ENCODE results near the gene TMEM95.

The TMEM95 gene

GRCh38 chr17:7324438-7324779 lies 30.5 kb upstream of the TMEM95 start:
- no peak overlapping the region for H3K4me3 ChIP-seq (ENCODE audit: low read depth, low read length)
- TF ChIP-seq CTCF (IDR thresholded peaks at IDR 0.05; ENCODE audit: low read depth, low read length), result no peak
- no peak for DNase-seq (ENCODE audit: low read depth, low spot score)
- in situ Hi-C loops (cut with HindIII; ENCODE audit: low sequenced_read_pairs), result no loop called here

GRCh38 chr17:7325031-7325528 lies 29.9 kb upstream of the TMEM95 start:
- no peak overlapping the region for H3K4me3 ChIP-seq (ENCODE audit: low read depth, low read length)
- DNase-seq (ENCODE audit: low read depth, low spot score), result no peak
- no peak for TF ChIP-seq CTCF (IDR thresholded peaks at IDR 0.05; ENCODE audit: low read depth, low read length)
- in situ Hi-C loops (cut with HindIII; ENCODE audit: low sequenced_read_pairs), result no loop called here

- in situ Hi-C loops (cut with HindIII; ENCODE audit: low sequenced_read_pairs), result no loop called here
- DNase-seq (ENCODE audit: low read depth, low spot score), result no peak
These were observed 28.8 kb upstream of the TMEM95 start for GRCh38 chr17:7326186-7326585.

GRCh38 chr17:7327056-7327455 lies 27.9 kb upstream of the TMEM95 start:
- in situ Hi-C loops (cut with HindIII; ENCODE audit: low sequenced_read_pairs), result no loop called here
- DNase-seq (ENCODE audit: low read depth, low spot score), result no peak
- H3K4me3 ChIP-seq (ENCODE audit: low read depth, low read length), result no peak overlapping the region
- TF ChIP-seq CTCF (IDR thresholded peaks at IDR 0.05; ENCODE audit: low read depth, low read length), result no peak

More at GRCh38 chr17:7326186-7326585, 28.8 kb upstream of the TMEM95 start:
- H3K4me3 ChIP-seq (ENCODE audit: low read depth, low read length), result no peak overlapping the region
- TF ChIP-seq CTCF (IDR thresholded peaks at IDR 0.05; ENCODE audit: low read depth, low read length), result no peak

GRCh38 chr17:7327501-7327900 lies 27.5 kb upstream of the TMEM95 start:
- H3K4me3 ChIP-seq (ENCODE audit: low read depth, low read length), result no peak overlapping the region
- TF ChIP-seq CTCF (IDR thresholded peaks at IDR 0.05; ENCODE audit: low read depth, low read length), result no peak
- in situ Hi-C loops (cut with HindIII; ENCODE audit: low sequenced_read_pairs), result no loop called here
- DNase-seq (ENCODE audit: low read depth, low spot score), result no peak

GRCh38 chr17:7328009-7328408 lies 26.9 kb upstream of the TMEM95 start:
- no peak overlapping the region for H3K4me3 ChIP-seq (ENCODE audit: low read depth, low read length)
- in situ Hi-C loops (cut with HindIII; ENCODE audit: low sequenced_read_pairs), result no loop called here
- no peak for TF ChIP-seq CTCF (IDR thresholded peaks at IDR 0.05; ENCODE audit: low read depth, low read length)
- DNase-seq (ENCODE audit: low read depth, low spot score), result no peak

- TF ChIP-seq CTCF (IDR thresholded peaks at IDR 0.05; ENCODE audit: low read depth, low read length), result no peak
- no peak for DNase-seq (ENCODE audit: low read depth, low spot score)
- in situ Hi-C loops (cut with HindIII; ENCODE audit: low sequenced_read_pairs), result no loop called here
- peak within 1 kb of the TSS; percentile 89 for H3K4me3 ChIP-seq (ENCODE audit: low read depth, low read length)
These were observed 26.0 kb upstream of the TMEM95 start, which contains the start of gene NEURL4 for GRCh38 chr17:7328840-7329373. NEURL4 (minus strand) TSS chr17:7329335; CDS start chr17:7329312, 23 bp downstream.
